Caco-2 (cell line): ENCODE data around the gene BUB1. TPM values are rescaled to one million over a fixed set of nuclear protein-coding genes. Genes with fewer than 3 reads are reported as not detected.

Experiments
- BruUV-seq: library from RNA; stranded (reverse); fragments of 400-500 nt; replicated peaks from 2 replicates; lab custom pipeline; 2021; lab: Mats Ljungman, UMichigan
- CTCF ChIA-PET: fragments of 300-600 bp; sonication (Branson Sonifier 250); formaldehyde crosslinking; loops from one replicate; lab custom pipeline; 2022; ENCODE audit warnings: antibody characterized with exemption; lab: Charles Lee
- POLR2A ChIA-PET: fragments of 300-600 bp; sonication (Branson Sonifier 250); formaldehyde crosslinking; loops from one replicate; lab custom pipeline; 2022; ENCODE audit warnings: antibody characterized with exemption; lab: Charles Lee
- DNase-seq, 2 experiments: peaks; one replicate each; pipeline versions ENCODE4 v3.0.0 to v3.0.0-alpha.2; 2020 to 2022
- H3K27me3 ChIP-seq: replicated peaks from 2 replicates; pipeline ENCODE4 v1.6.0; 2011; ENCODE audit warnings: low read length; ENCODE audit not compliant: control insufficient read depth, insufficient read depth
- H3K36me3 ChIP-seq: 2 replicates; pipeline ENCODE4 v1.5.1; 2011; ENCODE audit warnings: low read length; ENCODE audit not compliant: control insufficient read depth, insufficient read depth
- H3K4me1 ChIP-seq: fragments of 250-450 bp; sonication (Bioruptor Pico); 2 replicates; pipeline ENCODE4 v1.5.1; 2020; ENCODE audit warnings: mild to moderate bottlenecking
- H3K4me3 ChIP-seq: 2 replicates; pipeline ENCODE4 v1.5.1; 2011; ENCODE audit warnings: low read depth, mild to moderate bottlenecking, control low read depth, low read length
- H3K9me3 ChIP-seq: fragments of 250-450 bp; sonication (Bioruptor Pico); 2 replicates; pipeline ENCODE4 v1.5.1; 2020; ENCODE audit warnings: mild to moderate bottlenecking, moderate library complexity
- H3K27ac Mint-ChIP-seq: one replicate; pipeline ENCODE4 v1.8.0; 2022; ENCODE audit warnings: mixed read lengths; ENCODE audit not compliant: unreplicated experiment
- H3K27me3 Mint-ChIP-seq: one replicate; pipeline ENCODE4 v1.8.0; 2022; ENCODE audit warnings: mixed read lengths; ENCODE audit not compliant: insufficient read depth, unreplicated experiment
- H3K36me3 Mint-ChIP-seq: one replicate; pipeline ENCODE4 v1.8.0; 2022; ENCODE audit warnings: mild to moderate bottlenecking, mixed read lengths; ENCODE audit not compliant: insufficient read depth, unreplicated experiment
- H3K4me1 Mint-ChIP-seq: one replicate; pipeline ENCODE4 v1.8.0; 2022; ENCODE audit warnings: low read depth, mixed read lengths; ENCODE audit not compliant: unreplicated experiment
- H3K4me3 Mint-ChIP-seq: one replicate; pipeline ENCODE4 v1.8.0; 2022; ENCODE audit warnings: mild to moderate bottlenecking, moderate library complexity, mixed read lengths; ENCODE audit not compliant: unreplicated experiment
- H3K9me3 Mint-ChIP-seq: one replicate; pipeline ENCODE4 v1.8.0; 2022; ENCODE audit warnings: mixed read lengths; ENCODE audit not compliant: unreplicated experiment
- CTCF ChIP-seq, 2 experiments: fragments of 200-600 bp in 1 of 2; IDR thresholded peaks; 1 replicate in 1 of 2; 2 replicates in 1 of 2; pipeline versions ENCODE4 v1.5.1 to v1.8.0; 2011 to 2022; ENCODE audit warnings: antibody characterized with exemption in 1 of 2, control low read depth in 1 of 2, inconsistent platforms in 1 of 2, low read depth in 1 of 2, low read length in 1 of 2, mild to moderate bottlenecking in 1 of 2, moderate library complexity in 1 of 2; ENCODE audit not compliant: insufficient read depth in 1 of 2, severe bottlenecking in 1 of 2, unreplicated experiment in 1 of 2
- intact Hi-C: fragments of 100-400 bp; cut with micrococcal nuclease; formaldehyde crosslinking; loops from one replicate; pipeline ENCODE4 v1.10.0; 2022; ENCODE audit not compliant: unreplicated experiment
- total RNA-seq: library from RNA; stranded (reverse); gene quantifications from 2 replicates; pipeline ENCODE4 v1.2.3, GENCODE V29; 2022

Gene BUB1
- total RNA-seq, 1 experiment from 2014 or later = 60.7 TPM

- H3K9me3 Mint-ChIP-seq = no peaks in the 10 kb centered on the region
- no peak overlapping the region for H3K4me3 Mint-ChIP-seq
- CTCF ChIA-PET = no interaction called here
- no peak overlapping the region for H3K27ac Mint-ChIP-seq
- H3K36me3 ChIP-seq = no peaks in the 10 kb centered on the region
- intact Hi-C loops = no loop called here
- no peaks in the 10 kb centered on the region for H3K27me3 Mint-ChIP-seq
- POLR2A ChIA-PET = no interaction called here
- peaks cover 8% of the 10 kb centered on the region; the same call in 1 of the 2 replicates for H3K4me1 ChIP-seq
- H3K27me3 ChIP-seq = no peaks in the 10 kb centered on the region
- peaks cover 9% of the 10 kb centered on the region for H3K4me1 Mint-ChIP-seq
- no peak overlapping the region for H3K4me3 ChIP-seq
- no peak for TF ChIP-seq CTCF (IDR thresholded peaks at IDR 0.05; ENCODE audit: insufficient read depth in 1 of 2, low read depth in 1 of 2, low read length in 1 of 2, severe bottlenecking in 1 of 2, unreplicated experiment in 1 of 2)
- no TSS peak for BruUV-seq
- H3K36me3 Mint-ChIP-seq = no peaks in the 10 kb centered on the region
- DNase-seq = no peak
- H3K9me3 ChIP-seq = no peaks in the 10 kb centered on the region
These were observed 39.2 kb upstream of the BUB1 start for GRCh38 chr2:110716959-110717645.

GRCh38 chr2:110714452-110715224 lies 36.8 kb upstream of the BUB1 start:
- Histone ChIP-seq H3K36me3 (no peaks in the 10 kb centered on the region), H3K27me3 (no peaks in the 10 kb centered on the region), H3K4me1 (peaks cover 8% of the 10 kb centered on the region; the same call in 1 of the 2 replicates), H3K4me3 (no peak overlapping the region), H3K9me3 (no peaks in the 10 kb centered on the region)
- H3K36me3 Mint-ChIP-seq = no peaks in the 10 kb centered on the region
- ChIA-PET POLR2A (no interaction called here), CTCF (no interaction called here)
- DNase-seq = no peak
- H3K4me1 Mint-ChIP-seq = peaks cover 16% of the 10 kb centered on the region
- no peaks in the 10 kb centered on the region for H3K27me3 Mint-ChIP-seq
- no peak overlapping the region for H3K4me3 Mint-ChIP-seq
- no peak for TF ChIP-seq CTCF (IDR thresholded peaks at IDR 0.05; ENCODE audit: insufficient read depth in 1 of 2, low read depth in 1 of 2, low read length in 1 of 2, severe bottlenecking in 1 of 2, unreplicated experiment in 1 of 2)
- no peak overlapping the region for H3K27ac Mint-ChIP-seq
- BruUV-seq = no TSS peak
- intact Hi-C loops = no loop called here
- H3K9me3 Mint-ChIP-seq = no peaks in the 10 kb centered on the region

GRCh38 chr2:110713513-110714362 lies 35.9 kb upstream of the BUB1 start:
- Histone ChIP-seq H3K27me3 (no peaks in the 10 kb centered on the region), H3K36me3 (no peaks in the 10 kb centered on the region), H3K4me1 (peaks cover 8% of the 10 kb centered on the region; the same call in 1 of the 2 replicates), H3K9me3 (no peaks in the 10 kb centered on the region), H3K4me3 (no peak overlapping the region)
- intact Hi-C loops = no loop called here
- Mint-ChIP-seq H3K9me3 (no peaks in the 10 kb centered on the region), H3K27ac (no peak overlapping the region), H3K27me3 (peaks cover 3% of the 10 kb centered on the region), H3K36me3 (no peaks in the 10 kb centered on the region), H3K4me3 (no peak overlapping the region), H3K4me1 (peaks cover 16% of the 10 kb centered on the region)
- no peak for TF ChIP-seq CTCF (IDR thresholded peaks at IDR 0.05; ENCODE audit: insufficient read depth in 1 of 2, low read depth in 1 of 2, low read length in 1 of 2, severe bottlenecking in 1 of 2, unreplicated experiment in 1 of 2)
- BruUV-seq = no TSS peak
- DNase-seq = peak; percentile 25 to 53
- ChIA-PET CTCF (no interaction called here), POLR2A (no interaction called here)
